ENCODE measurements around the gene CDK14.

Gene CDK14

DNA sequence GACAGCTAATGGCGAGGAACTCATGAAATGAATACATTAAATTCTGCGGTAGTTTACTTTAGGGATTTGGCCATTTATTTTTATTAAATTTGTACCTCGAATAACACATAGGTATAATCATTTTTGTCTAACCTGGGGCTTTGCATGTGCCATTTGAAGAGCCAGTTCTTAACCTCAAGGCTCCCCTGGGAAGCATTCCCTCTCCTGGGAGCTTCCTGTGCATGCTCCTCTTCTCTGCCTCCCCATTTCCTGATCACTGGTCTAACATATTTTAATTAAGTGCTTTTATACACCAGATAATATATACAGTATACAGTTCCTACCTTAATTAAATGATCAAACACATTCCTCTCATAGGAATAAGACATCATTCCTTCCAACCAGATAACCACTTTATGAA, 484.2 kb downstream of the CDK14 start:
- DNase-seq, result no peak

DNA sequence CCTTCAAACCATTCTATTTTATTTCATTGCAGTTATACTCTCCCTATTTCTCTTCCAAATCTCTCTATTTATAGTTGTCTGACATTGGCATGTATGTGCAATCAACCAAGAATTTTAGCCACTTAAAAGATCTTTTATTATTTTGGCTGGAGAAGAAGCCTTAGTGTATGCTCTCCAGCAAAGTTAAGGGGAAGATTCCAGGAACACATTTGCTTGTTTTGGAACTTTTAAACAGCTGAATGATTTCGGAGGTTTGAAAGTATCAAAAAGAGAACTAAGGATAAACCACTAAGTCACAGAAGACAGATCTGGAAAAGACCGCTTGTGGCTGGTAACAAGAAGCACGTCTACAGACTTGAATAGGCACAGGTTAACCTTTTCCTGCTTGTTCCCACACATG, 485.9 kb downstream of the CDK14 start:
- no peak for DNase-seq

DNA sequence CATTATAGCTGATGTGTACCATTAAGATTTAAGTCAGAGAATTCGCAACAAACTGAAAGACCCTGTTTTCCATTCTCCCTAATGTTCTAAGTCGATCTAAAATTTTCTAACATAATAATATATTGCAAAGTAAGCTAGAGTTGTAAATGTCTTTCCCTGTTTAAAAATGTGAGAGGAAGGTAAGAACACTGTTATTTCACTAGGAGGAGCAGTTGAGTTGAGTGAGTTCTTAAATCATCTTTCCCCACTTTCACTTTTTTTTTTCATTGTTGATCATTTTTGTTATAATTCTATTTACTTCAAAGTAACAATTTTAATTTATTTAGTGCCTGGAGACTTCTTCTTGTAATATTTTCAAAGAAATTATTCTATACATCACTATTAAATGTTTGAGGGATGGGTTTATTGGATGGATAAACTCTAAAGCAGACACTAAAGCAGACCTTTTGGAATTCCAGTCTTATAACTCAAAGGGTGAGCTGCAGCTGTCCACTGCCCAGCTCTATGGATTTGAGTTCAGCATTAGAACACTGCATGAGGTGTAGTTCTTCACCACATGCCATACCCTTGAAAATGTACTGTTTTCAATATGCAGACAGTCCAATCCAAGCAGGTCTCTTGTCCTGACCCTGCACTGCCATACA, 486.9 kb downstream of the CDK14 start:
- DNase-seq, result no peak

DNA sequence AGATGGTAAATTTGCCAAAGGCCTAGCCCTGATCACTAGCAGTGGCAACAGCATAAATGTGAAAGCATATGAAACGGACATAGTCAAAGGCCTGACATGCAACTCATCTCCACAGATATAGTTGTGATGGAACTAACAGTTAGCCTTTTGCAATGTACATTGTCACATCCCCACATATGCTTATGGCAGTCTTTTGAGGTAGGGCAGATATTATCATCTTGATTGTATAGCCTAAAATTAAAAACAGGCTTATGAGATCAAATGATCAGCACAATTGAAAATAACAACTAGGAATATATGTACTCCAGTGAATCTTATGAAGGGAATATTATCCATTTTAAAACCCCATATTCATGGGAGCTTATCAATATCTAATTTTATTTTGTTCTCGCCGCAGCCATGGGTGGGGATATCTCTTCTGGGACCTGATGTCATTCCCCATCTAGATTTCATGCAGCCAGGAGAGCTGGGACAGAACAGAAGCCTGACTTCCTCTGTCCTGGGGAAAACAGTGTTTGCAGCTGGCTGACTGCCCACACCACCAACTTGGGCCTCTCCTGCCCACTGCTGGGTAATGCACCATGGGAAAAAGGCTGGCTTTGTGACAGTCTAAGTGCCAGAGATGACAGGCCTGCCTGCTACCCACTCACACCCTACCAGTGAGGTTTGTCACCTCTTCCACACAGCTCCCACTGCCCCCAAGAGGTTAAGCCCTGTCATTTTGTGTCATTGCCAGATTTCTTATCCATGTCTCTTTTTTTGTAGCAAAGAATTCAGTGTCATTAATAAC, 487.9 kb downstream of the CDK14 start:
- no peak for DNase-seq

DNA sequence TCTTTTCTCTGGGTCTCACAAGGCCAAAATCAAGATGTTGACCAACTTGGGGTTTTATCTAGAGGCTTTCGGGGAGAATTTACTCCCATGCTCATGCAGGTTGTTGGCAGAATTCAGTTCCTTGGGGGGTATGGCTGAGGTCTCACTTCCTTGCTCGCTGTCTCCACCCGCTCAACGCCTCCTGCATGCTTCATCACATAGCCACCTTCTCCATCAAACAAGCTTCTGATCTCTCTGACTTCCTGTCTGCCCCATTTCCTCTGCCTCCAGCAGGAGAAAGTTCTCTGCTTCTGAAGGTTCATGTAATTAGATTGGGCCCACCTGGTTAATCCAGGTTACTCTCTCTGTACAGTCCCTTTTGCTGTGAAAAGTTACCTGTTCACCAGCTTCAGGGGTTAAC, 489.1 kb downstream of the CDK14 start:
- no peak for DNase-seq

DNA sequence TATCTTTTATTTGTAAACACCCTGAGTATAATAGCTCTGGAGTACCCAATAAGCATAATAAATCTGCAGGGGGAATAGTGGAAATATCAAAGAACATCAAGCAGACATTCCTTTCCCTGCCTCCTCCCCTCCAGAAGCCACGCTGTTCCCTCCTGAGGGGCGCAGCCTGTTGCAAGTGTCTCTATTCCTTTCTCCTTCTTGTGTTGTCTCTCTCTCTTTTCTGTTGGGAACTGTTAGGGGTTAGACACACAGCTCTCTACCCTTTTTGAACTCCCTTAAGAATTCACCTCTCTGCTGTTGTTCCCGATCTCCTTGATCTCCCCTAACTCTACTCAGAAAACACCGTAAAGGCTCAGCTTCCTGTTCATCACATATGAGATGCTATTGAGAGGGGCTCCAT, 490.1 kb downstream of the CDK14 start:
- no peak for DNase-seq

DNA sequence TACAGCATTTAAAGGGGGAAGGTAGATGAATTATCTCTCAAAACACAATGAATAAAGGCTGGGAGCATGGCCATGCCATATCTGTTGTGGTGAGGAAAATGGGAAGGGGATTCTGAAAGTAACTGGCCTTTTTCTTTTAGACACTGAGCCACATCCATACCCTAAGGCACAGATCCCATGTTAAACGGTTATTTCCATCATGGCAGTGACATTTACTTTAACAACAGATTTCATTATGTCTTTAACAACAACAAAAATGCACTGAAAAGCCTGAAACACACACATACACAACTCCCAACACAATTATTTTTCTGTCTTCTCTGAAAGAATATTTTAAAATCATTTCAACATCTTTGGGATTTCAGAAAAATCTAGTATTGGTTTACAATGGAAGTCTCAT, 492.0 kb downstream of the CDK14 start:
- DNase-seq, result no peak

DNA sequence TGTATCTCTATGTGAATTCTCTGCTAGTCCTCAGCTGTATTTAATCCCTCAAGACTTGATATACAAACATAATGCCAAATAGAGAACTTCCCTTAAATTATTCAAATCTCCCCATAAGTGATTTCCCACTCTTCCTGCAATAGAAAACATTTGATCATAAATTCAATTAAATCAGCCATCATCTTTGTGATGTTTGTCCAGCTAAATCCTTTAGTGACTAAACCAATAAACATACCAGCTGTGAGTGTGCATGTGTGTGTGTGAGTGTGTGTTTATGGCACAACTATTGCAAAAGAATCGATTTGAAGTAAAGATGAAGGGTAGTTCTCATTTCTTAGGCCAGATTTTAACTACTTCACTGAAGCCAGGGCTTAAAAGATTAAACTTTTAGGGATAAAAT, 492.6 kb downstream of the CDK14 start:
- no peak for DNase-seq

DNA sequence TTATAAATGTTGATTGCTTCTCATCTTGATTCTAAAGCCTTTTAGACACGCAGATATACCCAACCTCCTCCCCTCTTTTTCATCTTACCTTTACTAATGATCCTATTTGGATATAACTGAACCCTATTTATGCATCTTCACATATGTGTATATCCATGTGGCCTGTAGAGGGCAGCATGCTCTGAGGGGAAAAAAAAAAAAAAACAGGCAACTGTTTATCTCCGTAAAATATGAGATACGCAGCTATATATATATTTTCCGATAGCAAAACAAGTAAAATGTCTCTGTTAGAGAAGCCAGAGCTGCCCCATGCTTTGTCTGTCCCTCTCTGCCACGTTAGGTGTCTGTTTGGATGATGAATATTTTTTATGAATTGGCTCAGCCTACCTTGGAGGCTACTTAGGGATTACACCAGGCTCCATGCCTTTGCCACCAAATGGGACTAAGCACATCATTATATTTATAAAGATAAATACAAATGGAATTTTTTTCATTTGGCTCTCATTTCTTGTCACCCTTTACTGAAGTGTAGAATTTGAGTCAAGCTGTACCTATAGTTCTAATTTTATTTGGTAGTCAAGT, 493.4 kb downstream of the CDK14 start:
- DNase-seq, result no peak

DNA sequence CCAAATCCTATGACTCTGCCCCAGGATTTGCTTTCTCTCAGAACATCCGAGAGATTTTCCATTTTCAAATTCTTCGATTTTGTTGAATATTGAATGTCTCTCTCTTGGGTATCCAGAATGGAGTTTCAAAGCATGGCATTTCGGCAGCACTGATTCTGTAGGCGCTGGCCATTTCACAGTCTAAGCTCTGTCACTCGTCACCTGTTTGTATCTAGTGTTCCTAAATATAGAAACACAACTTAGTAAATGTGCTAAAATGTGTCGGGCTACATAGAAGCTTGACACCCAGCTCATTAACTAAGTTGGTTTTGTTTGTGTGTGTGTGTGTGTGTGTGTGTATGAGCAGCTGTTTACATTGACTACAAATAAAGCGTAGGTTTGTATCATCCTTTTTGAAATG, 494.6 kb downstream of the CDK14 start:
- DNase-seq, result no peak

DNA sequence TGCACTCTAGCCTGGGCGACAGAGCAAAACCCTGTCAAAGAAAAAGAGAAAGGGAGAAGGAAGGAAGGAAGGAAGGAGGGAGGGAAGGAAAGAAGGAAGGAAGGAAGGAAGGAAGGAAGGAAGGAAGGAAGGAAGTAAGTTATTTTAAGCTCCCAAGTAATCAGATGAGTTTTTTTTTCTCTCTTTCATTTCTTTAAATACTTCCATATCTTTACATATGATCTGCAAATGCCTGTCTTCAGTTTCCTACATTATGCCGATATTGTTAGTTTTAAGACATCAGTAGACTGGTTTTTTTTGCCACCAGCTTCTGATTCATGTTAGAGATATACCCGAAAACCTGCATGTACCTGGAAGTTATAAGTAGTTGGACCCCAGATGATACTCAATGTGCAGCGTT, 495.5 kb downstream of the CDK14 start:
- DNase-seq, result no peak

DNA sequence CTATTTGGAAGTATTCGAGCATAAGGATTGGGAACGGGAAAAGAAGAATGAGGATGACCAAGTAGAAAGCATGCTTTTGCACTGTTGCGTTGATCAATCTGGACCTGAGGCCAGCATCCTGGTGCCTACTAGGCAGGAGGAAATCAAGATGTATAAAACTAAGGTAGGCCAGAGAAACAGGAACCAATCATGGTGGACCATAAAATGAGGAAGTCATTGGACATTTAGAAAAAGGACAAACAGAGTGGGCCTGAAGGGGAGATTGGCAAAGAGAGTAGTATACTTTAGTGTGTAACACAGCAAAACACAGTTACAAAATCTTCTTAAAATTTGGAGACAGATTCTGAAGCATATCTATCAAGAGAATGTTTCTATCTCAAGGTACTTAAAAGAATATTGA, 497.1 kb downstream of the CDK14 start:
- DNase-seq, result no peak

DNA sequence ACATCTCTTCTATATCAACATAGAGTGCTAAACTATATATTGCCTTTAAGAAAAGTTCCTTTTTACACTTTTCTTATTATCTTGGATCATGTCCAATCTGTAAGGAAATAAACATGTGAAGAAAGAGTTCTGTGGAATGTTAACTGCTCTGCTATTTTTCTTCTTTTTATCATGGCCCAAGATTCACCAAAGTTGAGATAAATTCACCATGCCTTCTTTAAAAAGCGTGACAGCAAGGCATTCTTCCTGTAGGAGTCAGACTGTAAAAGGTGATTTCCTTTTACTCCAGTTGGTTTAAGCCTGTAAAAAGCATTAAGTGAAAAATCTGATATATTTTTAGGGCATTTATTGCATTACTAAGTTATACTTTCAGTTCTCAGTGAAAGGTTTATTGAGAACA, 502.4 kb downstream of the CDK14 start:
- no peak for DNase-seq

DNA sequence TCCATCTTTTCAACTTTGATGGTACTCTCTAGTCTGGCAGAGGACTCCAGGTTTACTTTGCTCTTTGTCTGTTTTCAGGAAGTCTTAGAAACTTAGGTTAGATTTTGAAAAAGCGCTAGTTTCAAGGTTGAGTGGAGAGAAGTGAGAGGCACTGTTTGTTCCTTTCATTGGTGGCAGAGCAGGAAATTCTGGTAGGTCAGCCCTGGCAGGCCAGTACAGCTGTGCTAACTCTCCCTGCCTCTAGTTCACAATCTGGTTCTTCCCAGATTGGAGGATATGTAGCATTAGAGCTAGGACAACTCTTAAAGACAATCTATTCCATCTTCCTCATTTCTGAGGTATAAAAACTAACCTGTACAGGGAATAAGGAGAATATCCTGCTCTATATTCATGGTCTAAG, 507.2 kb downstream of the CDK14 start:
- no peak for DNase-seq

DNA sequence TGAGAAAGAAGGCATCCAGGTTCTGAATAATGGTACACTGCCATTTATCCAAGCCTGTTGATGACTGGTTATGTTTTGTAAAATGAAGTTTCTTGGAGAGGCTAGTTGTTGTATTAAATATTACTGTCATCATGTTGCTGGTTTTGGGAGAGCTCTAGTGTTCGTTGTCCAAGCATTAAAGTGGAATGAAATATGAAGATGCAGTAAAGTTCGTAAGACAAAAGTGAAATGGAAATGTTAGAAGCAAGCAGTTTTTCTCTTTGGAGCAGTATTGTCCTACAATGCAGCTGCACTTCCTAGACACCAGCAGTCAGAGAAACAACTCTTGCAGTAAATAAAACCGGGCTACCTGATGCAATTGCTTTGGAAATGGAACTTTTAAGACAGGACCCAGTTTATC, 511.3 kb downstream of the CDK14 start:
- no peak for DNase-seq

DNA sequence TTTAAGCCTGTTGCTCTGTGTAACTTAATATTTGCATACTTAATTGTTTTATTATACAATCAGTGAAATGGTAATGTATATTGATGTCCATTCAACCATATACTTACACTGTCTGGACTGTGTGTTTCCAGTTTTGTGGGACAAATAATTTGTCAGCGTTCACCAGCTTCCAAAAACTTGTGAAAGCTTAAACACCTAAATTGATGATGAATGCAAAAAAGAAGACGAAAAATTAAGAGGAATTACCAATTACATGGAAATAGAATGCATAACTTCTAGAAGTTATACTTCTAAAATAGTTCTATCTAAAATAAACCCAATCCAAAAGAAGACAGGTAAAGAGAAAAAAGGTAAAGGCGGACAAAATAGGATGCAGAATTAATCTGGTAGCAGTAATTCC, 513.1 kb downstream of the CDK14 start:
- no peak for DNase-seq

DNA sequence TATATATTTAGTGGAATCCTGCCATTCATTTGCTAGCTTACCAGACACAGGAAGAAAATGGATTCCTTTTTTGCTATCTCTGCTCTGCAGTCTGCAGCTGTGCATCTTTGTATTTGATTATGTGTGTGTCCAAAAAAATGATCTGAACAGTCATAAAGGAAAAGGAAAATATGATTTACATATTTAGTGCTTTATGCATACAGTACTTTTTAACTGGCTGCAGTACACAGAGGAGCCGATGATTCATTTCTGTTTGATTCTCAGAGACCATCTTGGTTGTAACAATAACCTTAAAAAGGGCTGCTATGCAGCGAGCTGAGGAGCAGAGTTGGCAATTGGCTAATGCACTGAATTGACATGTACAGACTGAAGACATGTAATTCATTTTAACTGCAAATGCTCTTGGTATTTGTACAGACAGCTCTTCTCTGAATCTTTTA, 516.8 kb downstream of the CDK14 start:
- no peak for DNase-seq

DNA sequence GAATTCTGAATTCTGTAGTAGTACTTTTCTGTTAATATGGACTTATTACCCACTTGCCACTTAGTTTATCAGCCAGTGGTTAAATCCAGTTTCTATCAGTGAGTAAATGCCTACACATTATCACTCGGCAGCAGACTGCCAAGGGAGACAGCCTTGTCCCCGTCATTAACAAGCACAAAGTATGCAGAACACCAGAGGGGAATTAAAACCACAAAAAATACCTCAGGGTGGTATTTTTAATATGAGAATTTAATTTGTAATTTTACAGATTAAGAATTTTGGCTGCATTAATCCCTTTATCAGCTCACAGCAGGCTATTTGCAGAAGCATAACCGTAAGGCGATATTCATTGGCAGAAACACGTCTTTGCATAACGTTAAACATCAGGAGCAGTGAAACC, 518.1 kb downstream of the CDK14 start:
- no peak for DNase-seq

DNA sequence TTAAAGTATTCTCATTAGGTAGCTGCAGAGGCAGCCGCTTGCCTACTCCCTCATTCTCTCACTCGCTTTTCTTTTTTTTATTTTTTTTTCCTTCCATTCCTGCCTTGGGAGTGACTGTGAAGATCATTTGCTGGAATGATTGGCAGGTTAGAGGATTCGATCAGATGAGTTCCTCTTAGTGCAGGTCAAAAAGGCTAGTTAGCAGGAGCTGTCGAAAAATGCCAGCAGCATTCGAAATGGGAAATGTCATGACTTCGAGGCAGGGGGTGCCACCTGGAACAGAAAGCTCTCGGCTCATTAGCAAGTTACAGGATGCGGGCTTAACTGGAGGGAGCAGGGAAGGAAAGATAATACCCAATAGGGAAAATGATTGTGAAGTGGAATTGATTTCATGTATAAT, 530.6 kb downstream of the CDK14 start:
- DNase-seq, result no peak

DNA sequence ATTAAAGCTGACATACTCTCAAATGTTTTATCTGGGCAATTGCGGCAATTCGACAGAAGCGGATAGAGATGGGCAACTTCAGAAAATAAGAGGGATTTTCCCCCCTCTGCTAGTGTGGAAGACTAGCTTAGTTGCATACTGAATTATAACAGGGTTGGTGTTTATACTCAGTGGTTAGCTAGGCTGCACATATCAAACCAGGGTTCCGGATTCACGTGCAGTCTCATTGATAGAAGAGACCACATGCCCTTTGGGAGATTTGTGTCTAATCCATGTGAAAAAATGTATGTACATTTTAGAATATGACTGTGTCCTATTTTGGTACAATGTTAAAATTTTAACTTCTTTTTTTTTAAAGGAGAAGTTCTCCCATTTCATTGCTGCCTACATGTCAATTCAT, 531.2 kb downstream of the CDK14 start:
- DNase-seq, result no peak

DNA sequence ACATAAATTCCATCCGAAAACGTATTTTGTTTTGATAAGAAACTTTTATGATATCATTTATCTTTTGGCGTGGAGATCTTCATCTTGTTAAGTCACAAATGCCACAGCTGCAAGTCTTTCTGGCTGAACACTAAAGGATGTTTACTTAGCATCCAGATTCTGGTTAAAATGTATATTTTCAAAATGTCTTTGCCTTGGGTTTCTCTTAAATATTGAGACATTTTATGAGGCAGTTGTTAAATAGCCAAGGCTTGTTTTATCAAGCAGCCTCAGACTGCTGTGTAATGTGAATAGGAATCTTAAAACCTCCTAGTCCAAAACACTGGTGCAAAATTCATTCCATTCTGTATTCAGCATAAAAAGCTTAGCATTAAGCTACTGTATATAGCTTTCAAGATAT, 531.8 kb downstream of the CDK14 start:
- no peak for DNase-seq

DNA sequence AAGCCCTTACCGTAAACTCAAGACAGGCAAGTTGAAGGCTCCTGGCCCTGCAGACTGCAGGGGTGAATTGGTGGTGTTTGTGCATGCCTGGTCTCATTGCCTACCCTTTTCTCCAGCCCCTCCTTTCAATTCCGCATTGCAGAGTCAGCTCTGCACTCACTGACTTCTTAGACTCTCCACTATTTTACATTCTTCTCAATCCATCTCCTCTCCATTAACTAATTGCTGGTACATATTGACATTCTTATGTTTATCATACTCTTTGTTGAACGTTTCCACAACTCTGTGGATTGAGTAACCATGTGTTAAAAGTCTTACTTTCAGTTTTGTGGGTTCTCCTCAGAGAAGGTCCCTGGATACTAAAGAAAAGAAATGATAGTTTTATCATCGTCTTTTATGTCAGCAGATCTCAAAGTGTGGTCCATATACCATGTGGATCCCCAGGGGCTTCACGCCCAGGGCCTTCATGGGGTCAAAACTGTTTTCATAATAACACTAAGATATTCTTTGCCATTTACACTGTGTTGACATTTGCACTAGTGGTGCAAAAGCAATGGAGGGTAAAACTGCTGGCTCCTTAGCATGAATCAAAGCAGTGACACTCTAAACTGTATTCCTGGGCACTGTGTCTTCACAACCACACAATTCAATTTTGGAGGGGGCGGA, 532.7 kb downstream of the CDK14 start:
- no peak for DNase-seq

DNA sequence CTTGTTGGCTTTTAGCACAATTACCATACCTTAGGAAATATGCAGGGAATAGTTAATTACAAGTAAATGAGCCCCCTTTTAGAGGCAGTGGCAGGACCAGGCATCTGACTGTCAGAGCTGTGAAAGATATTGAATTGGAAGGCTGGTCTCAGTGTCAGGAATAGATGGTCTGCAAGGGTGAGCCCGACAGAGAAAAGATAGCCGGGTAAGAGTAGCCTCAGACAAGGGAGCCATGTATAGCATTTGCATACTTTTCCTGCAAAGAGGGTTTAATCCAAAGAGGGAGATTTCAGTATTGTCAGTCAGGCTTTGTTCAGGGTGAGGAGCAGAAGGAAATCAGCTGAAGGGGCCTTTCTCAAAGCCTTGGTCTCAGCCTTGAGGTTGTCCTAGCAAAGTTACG, 539.2 kb downstream of the CDK14 start:
- DNase-seq, result no peak

All from activated CD8-positive, alpha-beta memory T cell treated with anti-CD3 and anti-CD28 coated beads, Interleukin-2, amount 50 U/mL, for 4 hours (primary cell).